HepG2 (cell line): ENCODE results near the gene HRNR. TPM values are rescaled to one million over a fixed set of nuclear protein-coding genes. Genes with fewer than 3 reads are reported as not detected.

Source experiments
- ATAC-seq: fragments of 200-7000 bp; cut with Tn5 transposase; 3 replicates; pipeline ENCODE4 v1.9.1; 2020; ENCODE audit warnings: mild to moderate bottlenecking, moderate library complexity
- BruUV-seq: library from RNA; stranded (reverse); fragments of 400-500 nt; replicated peaks from 2 replicates; lab custom pipeline; 2021; lab: Mats Ljungman, UMichigan
- CTCF ChIA-PET: fragments of 300-600 bp; formaldehyde crosslinking; extraction: SDS; loops from one replicate; lab custom pipeline; 2021; ENCODE audit warnings: low total read pairs, inconsistent platforms, low intra/inter-chr PET ratio; lab: Yijun Ruan, JAX
- POLR2A ChIA-PET: fragments of 350-600 bp; sonication (Branson Sonifier 250); formaldehyde crosslinking; loops from one replicate; lab custom pipeline; 2020; ENCODE audit warnings: antibody characterized with exemption, inconsistent platforms; lab: Yijun Ruan, JAX
- DNase-seq: peaks from one replicate; pipeline ENCODE4 v3.0.0-alpha.2; 2015; ENCODE audit warnings: low spot score
- FAIRE-seq: peaks from 3 replicates; lab custom pipeline; 2011; peaks lifted over from hg19 to GRCh38; lab: Jason Lieb, UNC
- H2AFZ ChIP-seq: one replicate; pipeline ENCODE4 v1.6.1; 2011; ENCODE audit warnings: low read length, inconsistent platforms
- H3K27ac ChIP-seq: fragments of 300-600 bp; 3 replicates; pipeline ENCODE4 v1.8.0; 2011; ENCODE audit warnings: mixed run types, mild to moderate bottlenecking, mixed read lengths, low read length, inconsistent platforms; ENCODE audit not compliant: insufficient read depth; ENCODE audit errors: extremely low read length
- H3K27me3 ChIP-seq, 2 experiments: fragments of 200-600 bp in 1 of 2; 2 replicates in 1 of 2; 3 replicates in 1 of 2; pipeline versions ENCODE4 v1.6.0 to v1.8.0; 2011; ENCODE audit warnings: low read length in 2 of 2, mild to moderate bottlenecking in 2 of 2, moderate library complexity in 2 of 2, inconsistent platforms in 1 of 2; ENCODE audit not compliant: insufficient read depth in 2 of 2, control insufficient read depth in 1 of 2
- H3K36me3 ChIP-seq, 2 experiments: fragments of 200-600 bp in 1 of 2; replicated peaks in 1 of 2; 2 replicates in 1 of 2; 3 replicates in 1 of 2; pipeline versions ENCODE4 v1.5.1 to v1.8.0; 2011; ENCODE audit warnings: low read length in 2 of 2, inconsistent platforms in 1 of 2; ENCODE audit not compliant: insufficient read depth in 2 of 2, control insufficient read depth in 1 of 2
- H3K4me1 ChIP-seq: 2 replicates; pipeline ENCODE4 v1.5.1; 2012; ENCODE audit warnings: low read length, inconsistent platforms; ENCODE audit not compliant: insufficient read depth
- H3K4me2 ChIP-seq: 2 replicates; pipeline ENCODE4 v1.6.0; 2011; ENCODE audit warnings: low read depth, low read length, inconsistent platforms
- H3K4me3 ChIP-seq, 3 experiments: fragments of 200-600 bp in 1 of 3; sonication (generic), shearing (Covaris generic) in 1 of 3; replicated peaks in 1 of 3; 2 replicates each; pipeline ENCODE4 v1.5.1; 2011 to 2016; ENCODE audit warnings: low read length in 3 of 3, inconsistent platforms in 2 of 3, low read depth in 2 of 3, mild to moderate bottlenecking in 2 of 3, control low read depth in 1 of 3, mixed read lengths in 1 of 3; ENCODE audit not compliant: insufficient read depth in 1 of 3
- H3K79me2 ChIP-seq: one replicate; pipeline ENCODE4 v1.6.1; 2011; ENCODE audit warnings: low read length, inconsistent platforms; ENCODE audit not compliant: insufficient read depth
- H3K9ac ChIP-seq: 2 replicates; pipeline ENCODE4 v1.6.0; 2011; ENCODE audit warnings: mild to moderate bottlenecking, low read depth, low read length, inconsistent platforms; ENCODE audit not compliant: insufficient read depth
- H3K9me3 ChIP-seq: 2 replicates; pipeline ENCODE4 v1.5.1; 2012; ENCODE audit warnings: mild to moderate bottlenecking, low read length
- H4K20me1 ChIP-seq: 2 replicates; pipeline ENCODE4 v1.6.0; 2011; ENCODE audit warnings: inconsistent platforms, mild to moderate bottlenecking, low read length, moderate library complexity; ENCODE audit not compliant: insufficient read depth
- AKAP8 ChIP-seq: sonication (generic); formaldehyde crosslinking; IDR thresholded peaks from 2 replicates; pipeline ENCODE4 v1.5.1; 2020; ENCODE audit warnings: mild to moderate bottlenecking, missing genetic modification reagents
- ASH2L ChIP-seq: fragments of 300-600, 200-600 bp; sonication (generic); IDR thresholded peaks from 2 replicates; pipeline ENCODE4 v1.7.0; 2017; ENCODE audit warnings: low read depth, mild to moderate bottlenecking, moderate library complexity, mixed read lengths, low read length; ENCODE audit not compliant: insufficient read length
- BATF2 ChIP-seq: sonication (generic); formaldehyde crosslinking; IDR thresholded peaks from 2 replicates; pipeline ENCODE4 v1.8.0; 2022; ENCODE audit warnings: mild to moderate bottlenecking, missing genetic modification reagents, moderate library complexity
- CCAR2 ChIP-seq: fragments of 200-400 bp; formaldehyde crosslinking; optimal IDR thresholded peaks from 2 replicates; pipeline ENCODE3; 2018; ENCODE audit warnings: low read depth, mild to moderate bottlenecking, low read length, moderate library complexity
- KLF11 ChIP-seq: IDR thresholded peaks from 2 replicates; pipeline ENCODE4 v1.6.1; 2016; ENCODE audit warnings: missing compliant biosample characterization
- LBX2 ChIP-seq: sonication (generic); formaldehyde crosslinking; IDR thresholded peaks from 2 replicates; pipeline ENCODE4 v1.5.0; 2020; ENCODE audit warnings: missing genetic modification reagents, mild to moderate bottlenecking, borderline replicate concordance
- MIXL1 ChIP-seq: IDR thresholded peaks from 2 replicates; pipeline ENCODE4 v1.6.1; 2016
- POGK ChIP-seq: sonication (generic); formaldehyde crosslinking; conservative IDR thresholded peaks from 2 replicates; pipeline ENCODE4 v1.8.0; 2022; ENCODE audit warnings: mild to moderate bottlenecking, moderate library complexity, missing genetic modification reagents
- REL ChIP-seq: sonication (generic); formaldehyde crosslinking; conservative IDR thresholded peaks from 2 replicates; pipeline ENCODE4 v1.8.0; 2022; ENCODE audit warnings: mild to moderate bottlenecking, missing genetic modification reagents, moderate library complexity
- SNAI1 ChIP-seq: sonication (generic); formaldehyde crosslinking; IDR thresholded peaks from 2 replicates; pipeline ENCODE4 v1.5.0; 2020; ENCODE audit warnings: mild to moderate bottlenecking, missing genetic modification reagents, borderline replicate concordance
- ZBTB33 ChIP-seq: sonication (generic); formaldehyde crosslinking; IDR thresholded peaks from 2 replicates; pipeline ENCODE4 v1.4.0; 2020; ENCODE audit warnings: missing genetic modification reagents
- ZNF180 ChIP-seq: sonication (generic); formaldehyde crosslinking; IDR thresholded peaks from 2 replicates; pipeline ENCODE4 v1.4.0; 2020; ENCODE audit warnings: low read depth, missing genetic modification reagents, borderline replicate concordance
- ZNF44 ChIP-seq: sonication (generic); formaldehyde crosslinking; IDR thresholded peaks from 2 replicates; pipeline ENCODE4 v1.5.1; 2020; ENCODE audit warnings: mild to moderate bottlenecking, missing genetic modification reagents
- ZNF549 ChIP-seq: sonication (generic); formaldehyde crosslinking; IDR thresholded peaks from 2 replicates; pipeline ENCODE4 v1.5.0; 2020; ENCODE audit warnings: missing genetic modification reagents
- ZNF563 ChIP-seq: sonication (generic); formaldehyde crosslinking; IDR thresholded peaks from 2 replicates; pipeline ENCODE4 v1.8.0; 2022; ENCODE audit warnings: mild to moderate bottlenecking, moderate library complexity, missing genetic modification reagents
- ZNF570 ChIP-seq: sonication (generic); formaldehyde crosslinking; IDR thresholded peaks from 2 replicates; pipeline ENCODE4 v1.4.0; 2020; ENCODE audit warnings: mild to moderate bottlenecking, missing genetic modification reagents, borderline replicate concordance
- ZNF782 ChIP-seq: sonication (generic); formaldehyde crosslinking; IDR thresholded peaks from 2 replicates; pipeline ENCODE4 v1.4.0; 2020; ENCODE audit warnings: missing genetic modification reagents, mild to moderate bottlenecking, borderline replicate concordance
- WGBS: methylation state at CpG from one replicate; pipeline ENCODE4 v1.1.6; 2017; ENCODE audit warnings: low lambda C conversion rate; 5-methylcytosine and 5-hydroxymethylcytosine counted together
- in situ Hi-C: cut with HindIII; loops from 2 replicates; pipeline ENCODE4 v1.10.0; 2017; ENCODE audit warnings: low pct_unique_long_range_greater_than_20kb; ENCODE audit not compliant: extremely low pct_ligation_motif_present
- intact Hi-C: fragments of 100-400 bp; cut with micrococcal nuclease; formaldehyde crosslinking; loops from one replicate; pipeline ENCODE4 v1.10.0; 2022; ENCODE audit not compliant: unreplicated experiment
- polyA plus RNA-seq, 8 experiments: library from polyadenylated mRNA; depleted of rRNA in 3 of 8; stranded (reverse) in 7 of 8; unstranded in 1 of 8; fragments of >200 nt; fragmentation: Illumina TruSeq in 4 of 8; extraction: Trizol in 4 of 8; gene quantifications; 2 replicates each; pipeline versions ENCODE4 v1.2.1 to v1.2.3, GENCODE V29; 2011 to 2016; ENCODE audit warnings: low read depth in 4 of 8, missing spikeins in 1 of 8, mixed read lengths in 1 of 8; ENCODE audit not compliant: insufficient read depth in 1 of 8
- total RNA-seq, 5 experiments: library from RNA; depleted of rRNA; stranded (reverse); fragments of >200 nt; fragmentation: Illumina TruSeq; extraction: Trizol; gene quantifications; 2 replicates each; pipeline ENCODE4 v1.2.3, GENCODE V29; 2016; ENCODE audit warnings: low read depth in 1 of 5

Gene HRNR
- total and polyA plus RNA-seq, 2 of the 13 experiments (the other 11 are each of a cell fraction or from before 2014, with no cell fraction given) = not detected

- TF ChIP-seq ZNF180 (no peak), LBX2 (no peak)
Measured at GRCh38 chr1:152185544-152186391, 38.2 kb downstream of the HRNR start (continued).

GRCh38 chr1:152182944-152183361, 41.0 kb downstream of the HRNR start:
- ChIA-PET CTCF (no interaction called here), POLR2A (no interaction called here)
- no peaks in the 10 kb centered on the region; a peak in 2 of 5 replicates for H3K27me3 ChIP-seq
- no peak overlapping the region for H3K27ac ChIP-seq
- no peak for FAIRE-seq
- no TSS peak for BruUV-seq
- H3K79me2 ChIP-seq = no peaks in the 10 kb centered on the region
- no peak overlapping the region for H3K4me3 ChIP-seq
- H3K9ac ChIP-seq = no peak overlapping the region
- in situ Hi-C loops (loop anchor here (10.0 kb wide), 1 partner anchor 262 kb away; no protein-coding TSS in a partner anchor), intact Hi-C loops (no loop called here)
- no peaks in the 10 kb centered on the region for H3K9me3 ChIP-seq
- WGBS = 0% methylated on average over 2 of the region's 2 CpGs
- H3K36me3 ChIP-seq = no peaks in the 10 kb centered on the region
- no peak overlapping the region for H2AFZ ChIP-seq
- ATAC-seq = no peak
- H4K20me1 ChIP-seq = no peaks in the 10 kb centered on the region
- DNase-seq = no peak
- no peaks in the 10 kb centered on the region for H3K4me1 ChIP-seq
- H3K4me2 ChIP-seq = no peak overlapping the region
- TF ChIP-seq ZBTB33 (CRISPR knock-in tag) (no peak), ZNF782 (CRISPR knock-in tag) (no peak), ASH2L (no peak), SNAI1 (no peak), ZNF549 (CRISPR knock-in tag) (no peak), BATF2 (no peak), ZNF570 (CRISPR knock-in tag) (no peak), ZNF563 (CRISPR knock-in tag) (no peak), POGK (CRISPR knock-in tag) (no peak), MIXL1 (CRISPR knock-in tag) (no peak), AKAP8 (CRISPR knock-in tag) (no peak), KLF11 (CRISPR knock-in tag) (no peak), REL (no peak), CCAR2 (no peak), ZNF44 (CRISPR knock-in tag) (no peak)
